Keratinocyte (primary cell): ENCODE measurements around the gene AJM1. TPM values are rescaled to one million over a fixed set of nuclear protein-coding genes. Genes with fewer than 3 reads are reported as not detected.

Source experiments
- DNase-seq: peaks from one replicate; pipeline ENCODE4 v3.0.0-alpha.2; 2011; ENCODE audit warnings: low read depth, missing footprints, low spot score
- FAIRE-seq: peaks from 2 replicates; lab custom pipeline; 2011; peaks lifted over from hg19 to GRCh38; lab: Jason Lieb, UNC
- H2AFZ ChIP-seq: 2 replicates; pipeline ENCODE4 v1.6.0; 2012; ENCODE audit warnings: low read length, control low read depth, inconsistent platforms; ENCODE audit not compliant: control insufficient read depth
- H3K27ac ChIP-seq: 2 replicates; pipeline ENCODE4 v1.5.1; 2011; ENCODE audit warnings: low read length; ENCODE audit not compliant: control insufficient read depth, insufficient read depth
- H3K27me3 ChIP-seq: 3 replicates; pipeline ENCODE4 v1.6.0; 2011; ENCODE audit warnings: low read length; ENCODE audit not compliant: control insufficient read depth, insufficient read depth; ENCODE audit errors: extremely low read depth
- H3K36me3 ChIP-seq, 2 experiments: 2 replicates in 1 of 2; 3 replicates in 1 of 2; pipeline ENCODE4 v1.5.1; 2011; ENCODE audit warnings: low read length in 2 of 2, mild to moderate bottlenecking in 1 of 2; ENCODE audit not compliant: control insufficient read depth in 2 of 2, insufficient read depth in 2 of 2; ENCODE audit errors: extremely low read depth in 1 of 2
- H3K4me1 ChIP-seq: 3 replicates; pipeline ENCODE4 v1.5.1; 2011; ENCODE audit warnings: low read length; ENCODE audit not compliant: control insufficient read depth, insufficient read depth; ENCODE audit errors: extremely low read depth
- H3K4me2 ChIP-seq: 3 replicates; pipeline ENCODE4 v1.6.0; 2011; ENCODE audit warnings: low read depth, low read length; ENCODE audit not compliant: control insufficient read depth, insufficient read depth; ENCODE audit errors: extremely low read depth
- H3K4me3 ChIP-seq, 3 experiments: fragments of 200-600 bp in 1 of 3; sonication (generic) in 1 of 3; 2 replicates in 2 of 3; 3 replicates in 1 of 3; pipeline ENCODE4 v1.5.1; 2011 to 2016; ENCODE audit warnings: low read length in 3 of 3, mild to moderate bottlenecking in 3 of 3, control low read depth in 2 of 3, inconsistent platforms in 1 of 3, low read depth in 1 of 3, mixed read lengths in 1 of 3, mixed run types in 1 of 3, moderate library complexity in 1 of 3; ENCODE audit not compliant: control insufficient read depth in 2 of 3, insufficient read depth in 2 of 3; ENCODE audit errors: extremely low read depth in 1 of 3
- H3K79me2 ChIP-seq: 2 replicates; pipeline ENCODE4 v1.6.0; 2012; ENCODE audit warnings: low read length; ENCODE audit not compliant: control insufficient read depth, insufficient read depth
- H3K9ac ChIP-seq: 3 replicates; pipeline ENCODE4 v1.6.0; 2011; ENCODE audit warnings: low read length; ENCODE audit not compliant: control insufficient read depth, insufficient read depth; ENCODE audit errors: extremely low read depth
- H3K9me1 ChIP-seq: 3 replicates; pipeline ENCODE4 v1.6.0; 2011; ENCODE audit warnings: low read length; ENCODE audit not compliant: control insufficient read depth, insufficient read depth; ENCODE audit errors: extremely low read depth
- H3K9me3 ChIP-seq: 2 replicates; pipeline ENCODE4 v1.5.1; 2012; ENCODE audit warnings: low read depth, low read length; ENCODE audit not compliant: control insufficient read depth
- H4K20me1 ChIP-seq: 3 replicates; pipeline ENCODE4 v1.6.0; 2011; ENCODE audit warnings: low read length; ENCODE audit not compliant: control insufficient read depth, insufficient read depth; ENCODE audit errors: extremely low read depth
- CTCF ChIP-seq, 3 experiments: IDR thresholded peaks in 1 of 3; conservative IDR thresholded peaks in 1 of 3; optimal IDR thresholded peaks in 1 of 3; 2 replicates in 2 of 3; 3 replicates in 1 of 3; pipeline versions ENCODE3 to v1.5.1; 2011; ENCODE audit warnings: low read length in 3 of 3, mild to moderate bottlenecking in 3 of 3, moderate library complexity in 2 of 3, control low read depth in 1 of 3, inconsistent platforms in 1 of 3; ENCODE audit not compliant: insufficient read depth in 2 of 3; ENCODE audit errors: extremely low read depth in 1 of 3
- EZH2 ChIP-seq: IDR thresholded peaks from one replicate; pipeline ENCODE4 v1.6.1; 2012; ENCODE audit warnings: inconsistent platforms, mild to moderate bottlenecking, low read length, moderate library complexity
- dilution Hi-C: fragments of 300-500 bp; cut with MboI; formaldehyde crosslinking; loops from one replicate; pipeline ENCODE4 v1.7.0; 2020; ENCODE audit warnings: low sequenced_read_pairs; ENCODE audit not compliant: extremely low pct_ligation_motif_present
- polyA plus RNA-seq, 5 experiments: library from polyadenylated mRNA; depleted of rRNA in 3 of 5; stranded (reverse) in 3 of 5; stranded (forward) in 1 of 5; unstranded in 1 of 5; fragments of >200 nt; gene quantifications; 1 replicate in 1 of 5; 2 replicates in 3 of 5; 3 replicates in 1 of 5; pipeline versions ENCODE4 v1.2.1 to v1.2.3, GENCODE V29; 2011 to 2012; ENCODE audit warnings: missing spikeins in 2 of 5, low read depth in 1 of 5, low replicate concordance in 1 of 5

Gene AJM1
- polyA plus RNA-seq, 1 donor (not counting 4 experiments of a cell fraction or from before 2014, with no cell fraction given) = 0.12 TPM

- Histone ChIP-seq H3K9ac (no peak overlapping the region), H3K79me2 (peaks cover 6% of the 10 kb centered on the region), H4K20me1 (peaks cover 6% of the 10 kb centered on the region), H3K9me1 (no peaks in the 10 kb centered on the region), H3K36me3 (peaks cover 3 to 17% of the 10 kb centered on the region in 2 experiments), H3K9me3 (no peaks in the 10 kb centered on the region), H3K27me3 (peaks cover 4% of the 10 kb centered on the region), H3K27ac (no peak overlapping the region), H3K4me3 (no peak overlapping the region), H3K4me2 (no peak overlapping the region), H2AFZ (no peak overlapping the region), H3K4me1 (peaks cover 9% of the 10 kb centered on the region)
- dilution Hi-C loops = no loop called here
- TF ChIP-seq CTCF (optimal IDR thresholded peaks at IDR 0.05 in 1 of 3, IDR thresholded peaks at IDR 0.05 in 1 of 3, conservative IDR thresholded peaks at IDR 0.05 in 1 of 3; ENCODE audit: extremely low read depth in 1 of 3, insufficient read depth in 2 of 3, low read length in 3 of 3) (no peak), EZH2 (no peak)
- DNase-seq (no peak), FAIRE-seq (no peak)
These were observed 10.7 kb downstream of the AJM1 start for GRCh38 chr9:136852664-136853595.

GRCh38 chr9:136853596-136854112 lies 11.4 kb downstream of the AJM1 start:
- Histone ChIP-seq H3K9ac (no peak overlapping the region), H3K9me3 (no peaks in the 10 kb centered on the region), H3K4me1 (peaks cover 9% of the 10 kb centered on the region), H3K9me1 (no peaks in the 10 kb centered on the region), H3K36me3 (peaks cover 3 to 17% of the 10 kb centered on the region in 2 experiments), H3K79me2 (peaks cover 6% of the 10 kb centered on the region), H2AFZ (no peak overlapping the region), H3K4me2 (no peak overlapping the region), H3K27ac (no peak overlapping the region), H4K20me1 (peaks cover 6% of the 10 kb centered on the region), H3K27me3 (no peaks in the 10 kb centered on the region), H3K4me3 (no peak overlapping the region)
- FAIRE-seq = no peak
- no peak for DNase-seq
- TF ChIP-seq CTCF (optimal IDR thresholded peaks at IDR 0.05 in 1 of 3, IDR thresholded peaks at IDR 0.05 in 1 of 3, conservative IDR thresholded peaks at IDR 0.05 in 1 of 3; ENCODE audit: extremely low read depth in 1 of 3, insufficient read depth in 2 of 3, low read length in 3 of 3) = no peak
- no peak for TF ChIP-seq EZH2
- dilution Hi-C loops = no loop called here
